IMR-90 (cell line): ENCODE data around the gene SPTY2D1. TPM values are rescaled to one million over a fixed set of nuclear protein-coding genes. Genes with fewer than 3 reads are reported as not detected.
A peak's percentile ranks its signal among the peaks of the same experiment; 100 is the strongest.

Experiments
- ATAC-seq: fragments of 200-7000 bp; cut with Tn5 transposase; 2 replicates; pipeline ENCODE4 v1.9.1; 2020; ENCODE audit warnings: low read depth, mild to moderate bottlenecking, moderate library complexity
- BruUV-seq: library from RNA; stranded (reverse); fragments of 400-500 nt; replicated peaks from 2 replicates; lab custom pipeline; 2021; lab: Mats Ljungman, UMichigan
- CTCF ChIA-PET: fragments of 300-600 bp; formaldehyde crosslinking; extraction: SDS; loops from one replicate; lab custom pipeline; 2021; ENCODE audit warnings: antibody characterized with exemption; lab: Yijun Ruan, JAX
- POLR2A ChIA-PET: fragments of 300-600 bp; sonication (Branson Sonifier 250); formaldehyde crosslinking; loops from one replicate; lab custom pipeline; 2022; ENCODE audit warnings: antibody characterized with exemption; ENCODE audit not compliant: unreplicated experiment; lab: Charles Lee
- DNase-seq: peaks from one replicate; pipeline ENCODE4 v3.0.0; 2013
- H2AFZ ChIP-seq: replicated peaks from 2 replicates; pipeline ENCODE3; 2013; ENCODE audit warnings: low read length, mild to moderate bottlenecking; ENCODE audit not compliant: poor library complexity
- H2AK5ac ChIP-seq: 2 replicates; pipeline ENCODE4 v1.6.1; 2013; ENCODE audit warnings: low read depth, low read length, inconsistent platforms
- H2AK9ac ChIP-seq: replicated peaks from 2 replicates; pipeline ENCODE3; 2013; ENCODE audit warnings: mild to moderate bottlenecking, low read depth, low read length, moderate library complexity; ENCODE audit not compliant: poor library complexity
- H2BK120ac ChIP-seq: 2 replicates; pipeline ENCODE4 v1.6.1; 2013; ENCODE audit warnings: low read depth, low read length, inconsistent platforms
- H2BK15ac ChIP-seq: 3 replicates; pipeline ENCODE4 v1.6.1; 2013; ENCODE audit warnings: low read depth, low read length, inconsistent platforms
- H2BK20ac ChIP-seq: 2 replicates; pipeline ENCODE4 v1.6.1; 2013; ENCODE audit warnings: low read depth, mild to moderate bottlenecking, inconsistent platforms, low read length, moderate library complexity
- H2BK5ac ChIP-seq: 2 replicates; pipeline ENCODE4 v1.6.1; 2013; ENCODE audit warnings: mild to moderate bottlenecking, low read depth, low read length, inconsistent platforms; ENCODE audit not compliant: poor library complexity, severe bottlenecking
- H3K14ac ChIP-seq: replicated peaks from 2 replicates; pipeline ENCODE4 v1.6.1; 2013; ENCODE audit warnings: low read depth, low read length, inconsistent platforms
- H3K18ac ChIP-seq: 2 replicates; pipeline ENCODE4 v1.6.1; 2013; ENCODE audit warnings: low read depth, low read length, control low read depth
- H3K23ac ChIP-seq: 2 replicates; pipeline ENCODE4 v1.6.1; 2013; ENCODE audit warnings: low read depth, low read length, inconsistent platforms
- H3K27ac ChIP-seq: 2 replicates; pipeline ENCODE4 v1.5.1; 2013; ENCODE audit warnings: mild to moderate bottlenecking, control low read depth, low read length; ENCODE audit not compliant: insufficient read depth
- H3K27me3 ChIP-seq: 2 replicates; pipeline ENCODE4 v1.6.1; 2013; ENCODE audit warnings: low read length; ENCODE audit not compliant: control insufficient read depth, insufficient read depth
- H3K36me3 ChIP-seq: 2 replicates; pipeline ENCODE4 v1.6.1; 2013; ENCODE audit warnings: low read length, mixed read lengths; ENCODE audit not compliant: control insufficient read depth, insufficient read depth
- H3K4ac ChIP-seq: 2 replicates; pipeline ENCODE4 v1.6.1; 2013; ENCODE audit warnings: low read depth, low read length, inconsistent platforms
- H3K4me1 ChIP-seq: 2 replicates; pipeline ENCODE4 v1.6.1; 2013; ENCODE audit warnings: low read length, mixed read lengths; ENCODE audit not compliant: control insufficient read depth, insufficient read depth
- H3K4me2 ChIP-seq: 2 replicates; pipeline ENCODE4 v1.6.1; 2013; ENCODE audit warnings: low read depth, mild to moderate bottlenecking, control low read depth, low read length, moderate library complexity
- H3K4me3 ChIP-seq: 2 replicates; pipeline ENCODE4 v1.5.1; 2013; ENCODE audit warnings: low read depth, mild to moderate bottlenecking, control low read depth, low read length, moderate library complexity; ENCODE audit not compliant: insufficient read depth
- H3K56ac ChIP-seq: 2 replicates; pipeline ENCODE4 v1.6.1; 2013; ENCODE audit warnings: low read length, inconsistent platforms; ENCODE audit not compliant: insufficient read depth; ENCODE audit errors: extremely low read depth
- H3K79me1 ChIP-seq, 2 experiments: 2 replicates each; pipeline ENCODE4 v1.6.1; 2013; ENCODE audit warnings: low read length in 2 of 2, inconsistent platforms in 1 of 2, low read depth in 1 of 2
- H3K9ac ChIP-seq: 2 replicates; pipeline ENCODE4 v1.6.1; 2013; ENCODE audit warnings: low read depth, low read length, control low read depth
- H3K9me1 ChIP-seq: 2 replicates; pipeline ENCODE4 v1.6.1; 2013; ENCODE audit warnings: low read length, inconsistent platforms; ENCODE audit not compliant: insufficient read depth
- H3K9me3 ChIP-seq: 2 replicates; pipeline ENCODE4 v1.6.1; 2013; ENCODE audit warnings: low read length; ENCODE audit not compliant: control insufficient read depth, insufficient read depth
- H4K20me1 ChIP-seq: 2 replicates; pipeline ENCODE4 v1.6.1; 2013; ENCODE audit warnings: low read length, inconsistent platforms; ENCODE audit not compliant: insufficient read depth
- H4K5ac ChIP-seq: 2 replicates; pipeline ENCODE4 v1.6.1; 2013; ENCODE audit warnings: mild to moderate bottlenecking, low read depth, low read length, control low read depth
- H4K8ac ChIP-seq, 2 experiments: 2 replicates each; pipeline ENCODE4 v1.6.1; 2013; ENCODE audit warnings: low read depth in 2 of 2, low read length in 2 of 2, control low read depth in 1 of 2, inconsistent platforms in 1 of 2
- H4K91ac ChIP-seq: 2 replicates; pipeline ENCODE4 v1.6.1; 2013; ENCODE audit warnings: low read depth, low read length, inconsistent platforms; ENCODE audit not compliant: insufficient read depth
- BHLHE40 ChIP-seq: fragments of 150-350 bp; IDR thresholded peaks from 2 replicates; pipeline ENCODE4 v1.6.1; 2016; ENCODE audit warnings: mild to moderate bottlenecking, low read depth, low read length
- CEBPB ChIP-seq: IDR thresholded peaks from 2 replicates; pipeline ENCODE4 v1.6.1; 2012; ENCODE audit warnings: low read depth, low read length, improper control_type of control experiment
- CHD1 ChIP-seq: IDR thresholded peaks from 2 replicates; pipeline ENCODE4 v1.6.1; 2012; ENCODE audit warnings: low read depth, low read length, improper control_type of control experiment
- CTCF ChIP-seq: conservative IDR thresholded peaks from 2 replicates; pipeline ENCODE4 v1.5.1; 2012; ENCODE audit warnings: mild to moderate bottlenecking, low read depth, low read length, improper control_type of control experiment
- ELK1 ChIP-seq: fragments of 150-350 bp; IDR thresholded peaks from 2 replicates; pipeline ENCODE4 v1.6.1; 2016; ENCODE audit warnings: low read depth, mild to moderate bottlenecking, low read length, moderate library complexity, borderline replicate concordance
- FOS ChIP-seq: fragments of 150-350 bp; IDR thresholded peaks from 2 replicates; pipeline ENCODE4 v1.6.1; 2016; ENCODE audit warnings: low read depth, low read length
- MAFK ChIP-seq: IDR thresholded peaks from 2 replicates; pipeline ENCODE4 v1.6.1; 2012; ENCODE audit warnings: low read depth, low read length, improper control_type of control experiment
- MAZ ChIP-seq: IDR thresholded peaks from 2 replicates; pipeline ENCODE4 v1.6.1; 2012; ENCODE audit warnings: low read depth, mild to moderate bottlenecking, low read length, improper control_type of control experiment, moderate library complexity, borderline replicate concordance
- MXI1 ChIP-seq: IDR thresholded peaks from 2 replicates; pipeline ENCODE4 v1.6.1; 2012; ENCODE audit warnings: low read depth, mild to moderate bottlenecking, low read length, moderate library complexity, borderline replicate concordance
- NFE2L2 ChIP-seq: fragments of 150-350 bp; IDR thresholded peaks from 2 replicates; pipeline ENCODE4 v1.6.1; 2016; ENCODE audit warnings: low read depth, mild to moderate bottlenecking, low read length
- POLR2A ChIP-seq: IDR thresholded peaks from 2 replicates; pipeline ENCODE4 v1.6.1; 2012; ENCODE audit warnings: mild to moderate bottlenecking, low read depth, low read length
- RAD21 ChIP-seq: IDR thresholded peaks from 2 replicates; pipeline ENCODE4 v1.6.1; 2012; ENCODE audit warnings: low read length, improper control_type of control experiment
- RCOR1 ChIP-seq: IDR thresholded peaks from 2 replicates; pipeline ENCODE4 v1.6.1; 2012; ENCODE audit warnings: mild to moderate bottlenecking, low read length, improper control_type of control experiment; ENCODE audit not compliant: insufficient replicate concordance
- RFX5 ChIP-seq: IDR thresholded peaks from 2 replicates; pipeline ENCODE4 v1.8.0; 2012; ENCODE audit warnings: low read depth, mild to moderate bottlenecking, low read length, moderate library complexity
- SMC3 ChIP-seq: fragments of 150-350 bp; IDR thresholded peaks from 2 replicates; pipeline ENCODE4 v1.6.1; 2016; ENCODE audit warnings: low read depth, mild to moderate bottlenecking, antibody characterized with exemption, low read length, moderate library complexity
- USF2 ChIP-seq: fragments of 150-350 bp; IDR thresholded peaks from 2 replicates; pipeline ENCODE4 v1.6.1; 2017; ENCODE audit warnings: mild to moderate bottlenecking, antibody characterized with exemption, low read length, low read depth
- WGBS, 2 experiments: methylation state at CpG; one replicate each; pipeline versions ENCODE4 v1.1.5 to v1.1.7; 2013; ENCODE audit warnings: missing lambda C conversion rate in 2 of 2; ENCODE audit not compliant: insufficient read length in 1 of 2; ENCODE audit errors: extremely low coverage in 2 of 2; 5-methylcytosine and 5-hydroxymethylcytosine counted together
- dilution Hi-C: fragments of 300-500 bp; cut with HindIII; formaldehyde crosslinking; loops from one replicate; pipeline ENCODE4 v1.14.3; 2018; ENCODE audit warnings: low sequenced_read_pairs; ENCODE audit not compliant: unreplicated experiment
- in situ Hi-C: fragments of 300-500 bp; cut with MboI; formaldehyde crosslinking; loops from 3 replicates; pipeline ENCODE4 v1.14.3; 2019; ENCODE audit warnings: low sequenced_read_pairs, inconsistent platforms, mixed read lengths
- intact Hi-C: fragments of 100-400 bp; cut with micrococcal nuclease; formaldehyde crosslinking; loops from 2 replicates; pipeline ENCODE4 v1.10.0; 2022
- polyA plus RNA-seq, 3 experiments: library from polyadenylated mRNA; depleted of rRNA; stranded (reverse); fragments of >200 nt; gene quantifications; 2 replicates each; pipeline ENCODE4 v1.2.3, GENCODE V29; 2012; ENCODE audit warnings: low replicate concordance in 1 of 3
- total RNA-seq: library from RNA; depleted of rRNA; stranded (reverse); fragments of >200 nt; gene quantifications from 2 replicates; pipeline ENCODE4 v1.2.3, GENCODE V29; 2012

The SPTY2D1 gene
- total and polyA plus RNA-seq, 2 of the 4 experiments (the other 2 are of a cell fraction), result 10.3 to 36.6 TPM

- no peak overlapping the region for H4K8ac ChIP-seq
- H3K4me2 ChIP-seq, result no peak overlapping the region
- dilution Hi-C loops, result no loop called here
- H3K9me1 ChIP-seq, result no peaks in the 10 kb centered on the region; the same call in 1 of the 2 replicates
- no peak overlapping the region for H4K91ac ChIP-seq
- peaks cover 6% of the 10 kb centered on the region for H3K36me3 ChIP-seq
- H4K20me1 ChIP-seq, result no peaks in the 10 kb centered on the region
- no CpG with 5 or more reads among the region's 1 CpG for WGBS, 2 experiments
- intact Hi-C loops, result no loop called here
- H3K27me3 ChIP-seq, result no peaks in the 10 kb centered on the region
- no peak overlapping the region for H2BK120ac ChIP-seq
- H2AFZ ChIP-seq, result no peak overlapping the region
- DNase-seq (no peak), ATAC-seq (peak; percentile 40; the same call in 1 of the 2 replicates)
- no TSS peak for BruUV-seq
- no peaks in the 10 kb centered on the region for H3K9me3 ChIP-seq
- TF ChIP-seq CTCF (no peak), USF2 (no peak), FOS (no peak), MXI1 (no peak), RAD21 (no peak), MAZ (no peak), POLR2A (no peak), MAFK (no peak), RCOR1 (no peak), CEBPB (no peak), BHLHE40 (no peak), NFE2L2 (no peak), SMC3 (no peak), RFX5 (no peak), CHD1 (no peak), ELK1 (no peak)
- H3K18ac ChIP-seq, result no peak overlapping the region
- H3K56ac ChIP-seq, result no peak overlapping the region
- no peak overlapping the region for H2BK5ac ChIP-seq
- no peaks in the 10 kb centered on the region for H3K4me1 ChIP-seq
- POLR2A ChIA-PET, result interaction anchor here (0.6 kb wide), 1 partner anchor 1399 kb away, joined by 5 read pairs; no protein-coding TSS in a partner anchor
- H3K4me3 ChIP-seq, result no peak overlapping the region
- H2AK9ac ChIP-seq, result no peak overlapping the region
- H2BK15ac ChIP-seq, result no peak overlapping the region
- in situ Hi-C loops, result no loop called here
- H3K27ac ChIP-seq, result no peak overlapping the region
- H3K79me1 ChIP-seq, result peaks cover 3 to 33% of the 10 kb centered on the region in 2 experiments; a peak in 3 of 4 replicates
- H3K14ac ChIP-seq, result no peak overlapping the region
- no peak overlapping the region for H4K5ac ChIP-seq
- H2AK5ac ChIP-seq, result no peak overlapping the region
- CTCF ChIA-PET, result interaction anchor here (0.5 to 0.6 kb wide), 3 partner anchors 11 to 140 kb away, joined by 4 to 7 read pairs (median 5); no protein-coding TSS in a partner anchor
- H3K9ac ChIP-seq, result no peak overlapping the region
- no peak overlapping the region for H3K23ac ChIP-seq
- H2BK20ac ChIP-seq, result no peak overlapping the region
- H3K4ac ChIP-seq, result no peak overlapping the region
Measured at GRCh38 chr11:18581825-18582224, 52.3 kb downstream of the SPTY2D1 start.
